Subcutaneous adipose tissue (tissue), 4 donors: Measurements from ENCODE around the gene WNT9A. TPM values are rescaled to one million over a fixed set of nuclear protein-coding genes. Genes with fewer than 3 reads are reported as not detected.

ENCODE experiments used
- total RNA-seq, 4 donors: library from RNA; depleted of rRNA; stranded (reverse); fragments of >200 nt; gene quantifications; one replicate each; pipeline ENCODE4 v1.1.0, GENCODE V29; 2016
- TF ChIP-seq, protein P1 (sequence below): fragments of 450-650 bp; IDR thresholded peaks from one replicate; pipeline ENCODE4 v1.5.1; 2016; ENCODE audit warnings: low read depth, mild to moderate bottlenecking, control low read depth, antibody characterized with exemption, moderate library complexity

WNT9A gene
- total RNA-seq, 4 donors from 2014 or later: 0.17 to 0.88 (median 0.57) TPM; not detected in 1

DNA sequence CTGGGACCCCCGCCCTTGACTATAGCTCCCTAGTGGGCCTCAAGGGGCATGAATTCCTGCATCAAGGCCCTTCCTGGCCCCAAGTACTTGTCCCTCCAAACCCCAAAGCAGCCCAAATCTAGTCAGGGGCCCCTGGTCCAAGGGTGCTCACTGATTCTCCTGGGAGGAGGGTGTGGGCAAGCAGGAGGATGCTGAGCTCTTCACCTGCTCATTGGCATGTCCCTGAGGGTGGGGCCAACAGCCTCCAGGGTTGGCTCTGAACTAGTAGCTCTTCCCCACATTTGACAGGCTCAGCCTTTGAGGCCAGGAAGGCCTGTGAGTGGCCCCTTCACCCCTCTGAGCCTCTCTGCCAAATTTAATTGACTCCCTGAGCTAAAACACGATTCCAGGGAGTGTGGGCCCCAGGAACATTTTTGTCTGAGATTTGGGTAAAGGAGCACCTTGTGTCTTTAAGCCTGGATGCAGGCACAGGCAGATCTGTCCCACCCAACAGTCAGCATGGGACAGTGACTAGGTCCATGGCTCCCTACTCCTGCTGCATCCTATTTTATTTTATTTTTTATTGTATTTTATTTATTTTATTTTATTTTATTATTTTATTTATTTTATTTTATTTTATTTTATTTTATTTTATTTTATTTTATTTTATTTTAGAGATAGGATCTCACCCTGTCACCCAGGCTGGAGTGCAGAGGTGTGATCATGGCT, 11.0 kb upstream of the WNT9A start:
- TF ChIP-seq, protein P1, sequence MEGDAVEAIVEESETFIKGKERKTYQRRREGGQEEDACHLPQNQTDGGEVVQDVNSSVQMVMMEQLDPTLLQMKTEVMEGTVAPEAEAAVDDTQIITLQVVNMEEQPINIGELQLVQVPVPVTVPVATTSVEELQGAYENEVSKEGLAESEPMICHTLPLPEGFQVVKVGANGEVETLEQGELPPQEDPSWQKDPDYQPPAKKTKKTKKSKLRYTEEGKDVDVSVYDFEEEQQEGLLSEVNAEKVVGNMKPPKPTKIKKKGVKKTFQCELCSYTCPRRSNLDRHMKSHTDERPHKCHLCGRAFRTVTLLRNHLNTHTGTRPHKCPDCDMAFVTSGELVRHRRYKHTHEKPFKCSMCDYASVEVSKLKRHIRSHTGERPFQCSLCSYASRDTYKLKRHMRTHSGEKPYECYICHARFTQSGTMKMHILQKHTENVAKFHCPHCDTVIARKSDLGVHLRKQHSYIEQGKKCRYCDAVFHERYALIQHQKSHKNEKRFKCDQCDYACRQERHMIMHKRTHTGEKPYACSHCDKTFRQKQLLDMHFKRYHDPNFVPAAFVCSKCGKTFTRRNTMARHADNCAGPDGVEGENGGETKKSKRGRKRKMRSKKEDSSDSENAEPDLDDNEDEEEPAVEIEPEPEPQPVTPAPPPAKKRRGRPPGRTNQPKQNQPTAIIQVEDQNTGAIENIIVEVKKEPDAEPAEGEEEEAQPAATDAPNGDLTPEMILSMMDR: no peak

DNA sequence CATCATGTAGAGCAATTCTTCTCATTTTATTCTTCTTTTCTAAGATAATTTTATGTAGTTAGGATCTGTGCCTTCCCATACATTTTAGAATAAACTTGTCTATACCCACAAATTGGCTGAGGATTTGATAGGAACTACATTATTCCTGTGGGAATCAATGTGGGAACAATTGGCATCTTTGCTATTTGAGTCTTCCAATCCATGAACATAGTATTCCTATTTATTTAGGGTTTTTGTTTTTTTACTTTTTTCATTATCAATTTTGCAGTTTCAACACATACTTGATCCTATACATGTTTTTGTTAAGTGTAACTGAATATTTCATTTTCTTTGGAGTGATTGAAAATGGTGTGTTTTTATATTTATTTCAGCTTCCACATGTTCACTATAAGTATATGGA, 8.1 kb upstream of the WNT9A start:
- TF ChIP-seq, protein P1: no peak

DNA sequence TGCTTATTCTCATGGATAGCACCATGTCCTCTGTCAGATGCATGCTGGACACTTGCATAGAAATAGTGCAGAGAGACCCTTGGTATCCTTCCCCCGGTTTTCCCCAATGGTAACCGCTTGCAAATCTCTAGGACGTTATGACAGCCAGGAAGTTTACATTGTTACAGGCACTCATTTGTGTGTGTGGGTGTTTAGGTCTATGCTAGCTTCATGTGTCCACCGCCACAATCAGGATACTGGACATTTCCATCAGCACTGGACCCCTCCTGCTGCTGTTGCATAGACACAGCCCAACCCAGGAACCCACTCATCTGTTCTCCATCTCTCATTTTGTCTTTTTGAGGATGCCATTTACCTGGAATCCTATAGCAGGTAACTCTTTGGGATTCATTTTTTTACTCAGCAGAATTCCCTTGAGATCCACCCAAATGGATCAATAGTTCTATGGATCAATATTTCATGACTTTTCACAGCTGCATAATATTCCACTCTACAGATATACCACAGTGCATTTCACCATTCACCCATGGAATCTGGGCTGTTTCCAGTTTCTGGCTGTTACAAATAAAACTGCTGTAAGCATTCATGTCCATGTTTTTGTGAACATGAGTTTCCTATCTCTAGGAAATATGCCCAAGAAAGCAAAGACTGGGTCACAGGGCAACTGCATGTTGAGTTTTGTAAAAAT, 6.6 kb upstream of the WNT9A start:
- TF ChIP-seq, protein P1: no peak

DNA sequence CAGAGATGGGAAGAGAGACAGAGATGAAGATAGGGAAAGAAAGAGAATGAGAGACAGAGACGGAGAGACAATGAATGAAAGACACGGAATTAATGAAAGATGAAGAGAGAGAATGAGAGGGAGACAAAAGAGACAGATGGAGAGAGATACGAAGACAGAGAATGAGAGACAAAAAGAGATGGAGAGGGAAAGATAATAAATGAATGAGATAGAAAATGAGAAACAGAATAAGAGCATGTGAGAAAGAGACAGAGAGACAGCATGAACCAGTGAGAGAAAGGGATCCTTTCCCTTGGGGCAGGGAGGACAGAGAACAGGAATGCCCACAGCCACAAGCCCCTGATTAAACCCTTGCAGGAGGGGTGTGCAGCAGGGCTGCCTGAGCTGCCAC, 5.3 kb upstream of the WNT9A start:
- TF ChIP-seq, protein P1: no peak

DNA sequence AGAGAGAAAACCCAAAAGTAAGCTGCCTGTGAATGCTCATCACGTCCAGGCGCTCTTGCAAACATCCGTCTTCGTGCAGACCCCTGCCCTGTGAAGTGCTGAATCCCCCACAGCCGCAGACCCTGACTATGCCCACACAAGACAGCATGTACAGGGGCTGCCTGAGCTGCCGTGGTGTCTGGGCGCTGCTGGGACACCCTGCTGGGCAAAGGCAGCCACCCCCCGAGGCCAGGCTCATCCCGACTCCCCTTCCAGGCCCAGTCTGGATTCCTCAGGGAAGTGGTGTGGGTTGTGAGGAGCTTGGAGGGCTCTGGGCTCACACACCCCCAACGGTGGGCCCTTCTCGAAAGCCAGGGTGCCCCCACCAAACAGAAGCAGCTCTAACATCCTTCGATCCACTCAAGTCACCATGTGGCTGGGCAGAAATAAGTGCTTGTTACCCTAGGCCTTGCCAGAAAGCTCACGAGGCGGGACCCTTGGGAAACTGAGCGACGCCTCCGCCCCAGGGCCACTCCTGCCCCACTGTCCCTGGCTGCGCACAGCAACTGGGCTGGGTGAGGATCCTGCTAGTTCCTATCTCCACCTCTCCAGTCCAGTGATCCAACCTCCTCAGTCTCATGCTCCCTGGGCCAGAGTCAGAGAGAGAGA, 4.8 kb upstream of the WNT9A start:
- TF ChIP-seq, protein P1: no peak

DNA sequence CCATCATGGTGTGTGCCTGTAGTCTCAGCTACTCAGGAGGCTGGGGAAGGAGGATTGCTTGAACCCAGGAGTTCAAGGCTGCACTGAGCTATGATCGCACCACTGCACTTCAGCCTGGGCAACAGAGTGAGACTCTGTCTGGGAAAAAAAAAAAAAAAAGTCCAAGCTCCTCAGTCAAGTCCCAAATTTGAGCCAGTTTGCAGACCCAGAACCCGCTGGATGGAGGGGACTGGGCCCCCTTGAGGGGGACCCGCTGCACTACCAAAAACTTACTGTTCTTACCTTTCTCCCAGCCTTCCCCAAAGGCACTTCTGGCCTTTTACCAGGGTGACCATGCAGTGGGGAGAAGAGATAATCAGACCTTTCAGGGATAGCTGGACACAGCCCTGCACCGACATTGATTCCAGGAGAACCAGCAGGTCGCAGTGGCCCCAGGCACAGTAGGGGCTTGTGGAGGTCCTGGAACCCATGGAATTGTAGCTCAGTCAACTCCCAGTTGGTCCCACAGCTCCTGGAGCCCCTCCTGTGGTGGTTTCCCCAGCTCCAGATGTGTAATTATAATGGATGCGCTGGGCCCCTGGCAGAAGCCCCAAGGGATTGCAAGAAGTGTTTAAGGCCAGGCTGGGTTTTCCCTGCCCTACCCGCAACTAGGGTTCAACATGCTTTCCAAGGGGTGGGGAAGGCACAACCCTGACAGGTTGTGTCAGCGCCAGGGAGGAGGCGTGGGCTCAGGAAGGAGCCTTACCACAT, 4.1 kb upstream of the WNT9A start:
- TF ChIP-seq, protein P1: no peak
